GM12878 (cell line): ENCODE results near the gene MRPL57.

Experiments
- CTCF ChIP-seq, 3 experiments: IDR thresholded peaks in 2 of 3; conservative IDR thresholded peaks in 1 of 3; 2 replicates each; pipeline ENCODE4 v1.5.1; 2011; ENCODE audit warnings: low read depth in 3 of 3, low read length in 3 of 3, mild to moderate bottlenecking in 3 of 3, control low read depth in 2 of 3, moderate library complexity in 2 of 3, inconsistent platforms in 1 of 3, mixed read lengths in 1 of 3; ENCODE audit not compliant: control insufficient read depth in 2 of 3, insufficient read depth in 1 of 3; ENCODE audit errors: extremely low read depth in 1 of 3
- EZH2 ChIP-seq: IDR thresholded peaks from 2 replicates; pipeline ENCODE4 v1.6.1; 2012; ENCODE audit warnings: low read depth, mild to moderate bottlenecking, control low read depth, inconsistent platforms, low read length, borderline replicate concordance; ENCODE audit not compliant: control insufficient read depth
- GABPA ChIP-seq: IDR thresholded peaks from 2 replicates; pipeline ENCODE4 v1.6.1; 2014; ENCODE audit warnings: antibody characterized with exemption, low read depth, mild to moderate bottlenecking, inconsistent platforms
- MXI1 ChIP-seq: fragments of 150-350 bp; IDR thresholded peaks from 2 replicates; pipeline ENCODE4 v1.6.1; 2011; ENCODE audit warnings: low read depth, mild to moderate bottlenecking, inconsistent platforms, low read length, improper control_type of control experiment
- MYC ChIP-seq: IDR thresholded peaks from 2 replicates; pipeline ENCODE4 v1.6.1; 2011; ENCODE audit warnings: mild to moderate bottlenecking, low read length, moderate library complexity, inconsistent platforms; ENCODE audit not compliant: insufficient read depth, insufficient replicate concordance, insufficient read length, severe bottlenecking
- NFXL1 ChIP-seq: fragments of 450-650 bp; IDR thresholded peaks from 2 replicates; pipeline ENCODE4 v1.6.1; 2017; ENCODE audit warnings: antibody characterized with exemption, mild to moderate bottlenecking, borderline replicate concordance
- RELA ChIP-seq: fragments of 450-650 bp; IDR thresholded peaks from 2 replicates; pipeline ENCODE4 v1.8.0; 2014; ENCODE audit warnings: borderline replicate concordance; ENCODE audit not compliant: partially characterized antibody
- REST ChIP-seq: IDR thresholded peaks from 2 replicates; pipeline ENCODE4 v1.6.1; 2012; ENCODE audit warnings: mild to moderate bottlenecking, low read depth, low read length
- SP1 ChIP-seq: IDR thresholded peaks from one replicate; pipeline ENCODE4 v1.6.1; 2011; ENCODE audit warnings: low read depth, low read length
- TAF1 ChIP-seq: IDR thresholded peaks from 2 replicates; pipeline ENCODE4 v1.6.1; 2011; ENCODE audit warnings: mild to moderate bottlenecking, low read depth, low read length, borderline replicate concordance
- TCF12 ChIP-seq: IDR thresholded peaks from 2 replicates; pipeline ENCODE4 v1.6.1; 2011; ENCODE audit warnings: low read depth, mild to moderate bottlenecking, low read length

GRCh38 chr13:21152251-21152899 lies 24.1 kb upstream of the MRPL57 start:
- TF ChIP-seq RELA (no peak), EZH2 (no peak), CTCF (IDR thresholded peaks at IDR 0.05 in 2 of 3, conservative IDR thresholded peaks at IDR 0.05 in 1 of 3; ENCODE audit: control insufficient read depth in 2 of 3, extremely low read depth in 1 of 3, insufficient read depth in 1 of 3, low read depth in 3 of 3, low read length in 3 of 3) (no peak), MYC (no peak), TAF1 (no peak), NFXL1 (no peak), MXI1 (no peak), TCF12 (no peak), SP1 (no peak), REST (no peak), GABPA (no peak)
